A549 (cell line): Measurements from ENCODE around the gene COG5. TPM values are rescaled to one million over a fixed set of nuclear protein-coding genes. Genes with fewer than 3 reads are reported as not detected.

ENCODE experiments used
- ATAC-seq, 2 experiments: fragments of 200-7000 bp in 1 of 2; fragments of >200 bp in 1 of 2; cut with Nextera tagmentation in 1 of 2; cut with Tn5 transposase in 1 of 2; 3 replicates each; pipeline versions ENCODE4 v1.8.0 to v1.9.1; 2018 to 2020; ENCODE audit warnings: mild to moderate bottlenecking in 1 of 2, moderate library complexity in 1 of 2
- CTCF ChIA-PET: fragments of 300-600 bp; sonication (Branson Sonifier 250); formaldehyde crosslinking; extraction: SDS; loops from one replicate; lab custom pipeline; 2021; ENCODE audit warnings: antibody characterized with exemption, inconsistent platforms; lab: Yijun Ruan, JAX
- POLR2A ChIA-PET: fragments of 350-600 bp; formaldehyde crosslinking; extraction: SDS; loops from one replicate; lab custom pipeline; 2021; ENCODE audit warnings: antibody characterized with exemption, inconsistent platforms; lab: Yijun Ruan, JAX
- DNase-seq, 2 experiments: peaks; one replicate each; pipeline versions ENCODE4 v3.0.0 to v3.0.0-alpha.2; 2011 to 2016; ENCODE audit warnings: low read depth in 1 of 2, low spot score in 1 of 2
- FAIRE-seq: peaks from 2 replicates; lab custom pipeline; 2011; peaks lifted over from hg19 to GRCh38; lab: Jason Lieb, UNC
- H3K27ac ChIP-seq, 2 experiments: fragments of >200 bp; sonication (Bioruptor Twin); formaldehyde crosslinking; 3 replicates each; pipeline ENCODE4 v1.5.1; 2016 to 2017
- H3K4me1 ChIP-seq: fragments of >200 bp; sonication (Bioruptor Twin); formaldehyde crosslinking; 3 replicates; pipeline ENCODE4 v1.6.1; 2016
- H3K4me2 ChIP-seq: fragments of >200 bp; sonication (Bioruptor Twin); formaldehyde crosslinking; 3 replicates; pipeline ENCODE4 v1.6.1; 2016
- H3K4me3 ChIP-seq: fragments of >200 bp; sonication (Bioruptor Twin); formaldehyde crosslinking; 3 replicates; pipeline ENCODE4 v1.5.1; 2016
- H3K9me3 ChIP-seq: fragments of >200 bp; sonication (Bioruptor Twin); formaldehyde crosslinking; 3 replicates; pipeline ENCODE4 v1.6.1; 2016
- BHLHE40 ChIP-seq: IDR thresholded peaks from 2 replicates; pipeline ENCODE4 v1.6.1; 2012; ENCODE audit warnings: low read depth, low read length, inconsistent platforms
- CHD2 ChIP-seq: fragments of 150-350 bp; IDR thresholded peaks from 2 replicates; pipeline ENCODE4 v1.6.1; 2014; ENCODE audit warnings: low read length; ENCODE audit not compliant: partially characterized antibody
- HEYL ChIP-seq: fragments of 250-450 bp; sonication (Bioruptor Pico); IDR thresholded peaks from 2 replicates; pipeline ENCODE4 v1.8.0; 2021; ENCODE audit warnings: mild to moderate bottlenecking, moderate library complexity
- HOXA7 ChIP-seq: fragments of 250-450 bp; sonication (Bioruptor Pico); IDR thresholded peaks from 2 replicates; pipeline ENCODE4 v1.5.0; 2020; ENCODE audit warnings: mild to moderate bottlenecking, moderate library complexity
- JUN ChIP-seq, 2 experiments: fragments of >200 bp; sonication (Bioruptor Twin); formaldehyde crosslinking; IDR thresholded peaks; 2 replicates in 1 of 2; 3 replicates in 1 of 2; pipeline ENCODE4 v1.6.1; 2016 to 2017
- KDM1A ChIP-seq: fragments of 200-600 bp; sonication (generic); IDR thresholded peaks from 2 replicates; pipeline ENCODE4 v1.6.1; 2016; ENCODE audit warnings: low read depth, mild to moderate bottlenecking
- MAFK ChIP-seq: fragments of 450-650 bp; IDR thresholded peaks from 2 replicates; pipeline ENCODE4 v1.6.1; 2014; ENCODE audit not compliant: partially characterized antibody
- MYC ChIP-seq: IDR thresholded peaks from 2 replicates; pipeline ENCODE4 v1.6.1; 2012; ENCODE audit warnings: mild to moderate bottlenecking, inconsistent platforms, low read length, improper control_type of control experiment, borderline replicate concordance
- PHF8 ChIP-seq: fragments of 200-600 bp; sonication (generic); IDR thresholded peaks from 2 replicates; pipeline ENCODE4 v1.6.1; 2016; ENCODE audit warnings: low read depth, mild to moderate bottlenecking, antibody characterized with exemption, moderate library complexity, borderline replicate concordance
- POLR2A ChIP-seq: IDR thresholded peaks from 2 replicates; pipeline ENCODE4 v1.6.1; 2012; ENCODE audit warnings: mild to moderate bottlenecking, low read length
- POLR2AphosphoS2 ChIP-seq: conservative IDR thresholded peaks from 2 replicates; pipeline ENCODE4 v1.6.1; 2012; ENCODE audit warnings: low read length, improper control_type of control experiment, inconsistent platforms
- SMC3 ChIP-seq: fragments of >200 bp; sonication (Bioruptor Twin); formaldehyde crosslinking; IDR thresholded peaks from 3 replicates; pipeline ENCODE4 v1.6.1; 2018; ENCODE audit warnings: inconsistent platforms
- SREBF2 ChIP-seq: fragments of 450-650 bp; IDR thresholded peaks from 2 replicates; pipeline ENCODE4 v1.6.1; 2014; ENCODE audit warnings: mild to moderate bottlenecking, moderate library complexity
- TFCP2L1 ChIP-seq: fragments of 250-450 bp; sonication (Bioruptor Pico); IDR thresholded peaks from 2 replicates; pipeline ENCODE4 v1.5.0; 2021; ENCODE audit warnings: mild to moderate bottlenecking
- ZFP36 ChIP-seq: fragments of 450-650 bp; IDR thresholded peaks from 2 replicates; pipeline ENCODE4 v1.6.1; 2014; ENCODE audit warnings: borderline replicate concordance; ENCODE audit not compliant: partially characterized antibody
- ZSCAN20 ChIP-seq: fragments of 250-450 bp; sonication (Bioruptor Pico); IDR thresholded peaks from 2 replicates; pipeline ENCODE4 v1.8.0; 2022; ENCODE audit warnings: mild to moderate bottlenecking, moderate library complexity
- WGBS: methylation state at CpG from one replicate; pipeline ENCODE4 v1.1.6; 2017; ENCODE audit errors: missing lambda C conversion rate; 5-methylcytosine and 5-hydroxymethylcytosine counted together
- polyA plus RNA-seq, 4 experiments: library from polyadenylated mRNA; depleted of rRNA in 3 of 4; stranded (reverse); fragments of >200 nt; fragmentation: RNase III in 1 of 4; extraction: RNeasy Plus Mini Kit Qiagen cat#74134 plus additional on column Dnase treatment in 1 of 4; gene quantifications; 2 replicates in 3 of 4; 3 replicates in 1 of 4; pipeline ENCODE4 v1.2.3, GENCODE V29; 2011 to 2017
- TF ChIP-seq, protein P1 (sequence below): fragments of >200 bp; sonication (Bioruptor Twin); formaldehyde crosslinking; IDR thresholded peaks from 3 replicates; pipeline ENCODE4 v1.5.1; 2016
- TF ChIP-seq, protein P2 (sequence below): fragments of 450-650 bp; IDR thresholded peaks from 2 replicates; pipeline ENCODE4 v1.6.1; 2014; ENCODE audit warnings: antibody characterized with exemption
- TF ChIP-seq, protein P3 (sequence below): fragments of 250-450 bp; sonication (Bioruptor Pico); IDR thresholded peaks from 2 replicates; pipeline ENCODE4 v1.5.0; 2020; ENCODE audit warnings: low read depth, mild to moderate bottlenecking, moderate library complexity
- TF ChIP-seq, protein P4 (sequence below): fragments of 150-350 bp; IDR thresholded peaks from 2 replicates; pipeline ENCODE4 v1.6.1; 2014; ENCODE audit warnings: low read depth, mild to moderate bottlenecking, low read length
- TF ChIP-seq, protein P5 (sequence below): fragments of 200-600 bp; sonication (generic); IDR thresholded peaks from 2 replicates; pipeline ENCODE4 v1.6.1; 2016; ENCODE audit warnings: antibody characterized with exemption, mild to moderate bottlenecking, moderate library complexity

The COG5 gene
- polyA plus RNA-seq, 2 of the 4 experiments (the other 2 are of a cell fraction) = 22.5 to 44.0 TPM

DNA sequence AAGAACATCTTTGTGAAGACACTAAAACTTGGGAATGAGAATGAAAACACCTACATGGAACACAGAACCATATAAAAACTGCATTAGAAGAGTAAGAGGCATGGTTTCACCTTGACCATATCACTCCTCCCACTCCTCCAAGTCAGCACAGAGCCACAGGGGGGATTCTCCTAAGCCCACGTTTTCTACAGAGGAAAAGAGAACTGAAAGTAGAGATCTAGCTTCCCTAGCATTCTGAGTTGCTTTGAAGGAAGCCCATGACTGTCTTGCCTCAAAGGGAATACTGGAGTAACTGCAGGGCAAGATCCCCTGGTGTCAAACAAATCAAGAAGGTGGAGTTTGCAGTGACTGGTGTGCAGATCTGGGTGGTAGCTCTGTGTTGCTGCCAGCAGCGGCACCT is 351.0 kb downstream of the COG5 start:
- TF ChIP-seq MYC = no peak
- no peak for DNase-seq
- Histone ChIP-seq H3K9me3 (no peaks in the 10 kb centered on the region; the same call in 2 of the 3 replicates), H3K4me1 (no peaks in the 10 kb centered on the region), H3K4me3 (no peak overlapping the region), H3K4me2 (no peak overlapping the region), H3K27ac (no peak overlapping the region)
- ChIA-PET POLR2A (no interaction called here), CTCF (interaction anchor here (1.1 to 2.3 kb wide), 4 partner anchors 9 to 661 kb away, joined by 3 to 6 read pairs (median 4); no protein-coding TSS in a partner anchor)
- no peak for FAIRE-seq
- no peak for ATAC-seq
- WGBS = 58% methylated on average over 2 of the region's 2 CpGs

DNA sequence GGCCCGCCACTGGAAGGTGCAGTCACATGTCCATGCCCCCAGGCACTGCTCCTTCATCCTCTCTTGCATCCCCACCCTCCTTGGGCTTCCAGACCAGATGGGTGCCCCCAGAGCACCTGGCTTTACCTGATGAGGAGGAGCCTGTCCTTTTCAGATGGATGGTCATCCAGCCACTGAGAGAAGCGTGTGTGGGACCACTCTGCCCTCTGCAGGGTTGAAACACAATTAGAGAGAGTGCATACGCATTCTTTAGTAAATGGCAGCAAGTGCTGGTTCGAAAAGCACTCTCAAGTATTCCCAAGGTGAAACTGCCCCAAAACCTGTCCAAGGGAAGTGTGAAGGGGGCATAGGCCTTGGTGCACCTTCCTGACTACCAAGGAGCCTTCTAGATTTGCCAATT is 353.3 kb downstream of the COG5 start:
- Histone ChIP-seq H3K4me3 (no peak overlapping the region), H3K27ac (no peak overlapping the region), H3K4me2 (no peak overlapping the region), H3K9me3 (no peaks in the 10 kb centered on the region; the same call in 2 of the 3 replicates), H3K4me1 (no peaks in the 10 kb centered on the region)
- ATAC-seq (no peak), DNase-seq (no peak), FAIRE-seq (no peak)
- TF ChIP-seq HOXA7 (no peak), HEYL (no peak), ZFP36 (no peak), POLR2A (no peak), POLR2AphosphoS2 (no peak), CHD2 (no peak), KDM1A (no peak), MAFK (no peak), BHLHE40 (no peak)
- TF ChIP-seq, protein P1, sequence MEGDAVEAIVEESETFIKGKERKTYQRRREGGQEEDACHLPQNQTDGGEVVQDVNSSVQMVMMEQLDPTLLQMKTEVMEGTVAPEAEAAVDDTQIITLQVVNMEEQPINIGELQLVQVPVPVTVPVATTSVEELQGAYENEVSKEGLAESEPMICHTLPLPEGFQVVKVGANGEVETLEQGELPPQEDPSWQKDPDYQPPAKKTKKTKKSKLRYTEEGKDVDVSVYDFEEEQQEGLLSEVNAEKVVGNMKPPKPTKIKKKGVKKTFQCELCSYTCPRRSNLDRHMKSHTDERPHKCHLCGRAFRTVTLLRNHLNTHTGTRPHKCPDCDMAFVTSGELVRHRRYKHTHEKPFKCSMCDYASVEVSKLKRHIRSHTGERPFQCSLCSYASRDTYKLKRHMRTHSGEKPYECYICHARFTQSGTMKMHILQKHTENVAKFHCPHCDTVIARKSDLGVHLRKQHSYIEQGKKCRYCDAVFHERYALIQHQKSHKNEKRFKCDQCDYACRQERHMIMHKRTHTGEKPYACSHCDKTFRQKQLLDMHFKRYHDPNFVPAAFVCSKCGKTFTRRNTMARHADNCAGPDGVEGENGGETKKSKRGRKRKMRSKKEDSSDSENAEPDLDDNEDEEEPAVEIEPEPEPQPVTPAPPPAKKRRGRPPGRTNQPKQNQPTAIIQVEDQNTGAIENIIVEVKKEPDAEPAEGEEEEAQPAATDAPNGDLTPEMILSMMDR = no peak
- TF ChIP-seq, protein P2, sequence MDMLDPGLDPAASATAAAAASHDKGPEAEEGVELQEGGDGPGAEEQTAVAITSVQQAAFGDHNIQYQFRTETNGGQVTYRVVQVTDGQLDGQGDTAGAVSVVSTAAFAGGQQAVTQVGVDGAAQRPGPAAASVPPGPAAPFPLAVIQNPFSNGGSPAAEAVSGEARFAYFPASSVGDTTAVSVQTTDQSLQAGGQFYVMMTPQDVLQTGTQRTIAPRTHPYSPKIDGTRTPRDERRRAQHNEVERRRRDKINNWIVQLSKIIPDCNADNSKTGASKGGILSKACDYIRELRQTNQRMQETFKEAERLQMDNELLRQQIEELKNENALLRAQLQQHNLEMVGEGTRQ = no peak
- TF ChIP-seq, protein P3, sequence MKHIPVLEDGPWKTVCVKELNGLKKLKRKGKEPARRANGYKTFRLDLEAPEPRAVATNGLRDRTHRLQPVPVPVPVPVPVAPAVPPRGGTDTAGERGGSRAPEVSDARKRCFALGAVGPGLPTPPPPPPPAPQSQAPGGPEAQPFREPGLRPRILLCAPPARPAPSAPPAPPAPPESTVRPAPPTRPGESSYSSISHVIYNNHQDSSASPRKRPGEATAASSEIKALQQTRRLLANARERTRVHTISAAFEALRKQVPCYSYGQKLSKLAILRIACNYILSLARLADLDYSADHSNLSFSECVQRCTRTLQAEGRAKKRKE (CRISPR knock-in tag) = no peak
- TF ChIP-seq, protein P4, sequence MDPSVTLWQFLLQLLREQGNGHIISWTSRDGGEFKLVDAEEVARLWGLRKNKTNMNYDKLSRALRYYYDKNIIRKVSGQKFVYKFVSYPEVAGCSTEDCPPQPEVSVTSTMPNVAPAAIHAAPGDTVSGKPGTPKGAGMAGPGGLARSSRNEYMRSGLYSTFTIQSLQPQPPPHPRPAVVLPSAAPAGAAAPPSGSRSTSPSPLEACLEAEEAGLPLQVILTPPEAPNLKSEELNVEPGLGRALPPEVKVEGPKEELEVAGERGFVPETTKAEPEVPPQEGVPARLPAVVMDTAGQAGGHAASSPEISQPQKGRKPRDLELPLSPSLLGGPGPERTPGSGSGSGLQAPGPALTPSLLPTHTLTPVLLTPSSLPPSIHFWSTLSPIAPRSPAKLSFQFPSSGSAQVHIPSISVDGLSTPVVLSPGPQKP = no peak
- ChIA-PET CTCF (no interaction called here), POLR2A (no interaction called here)
- WGBS = 87% methylated on average over 4 of the region's 4 CpGs

DNA sequence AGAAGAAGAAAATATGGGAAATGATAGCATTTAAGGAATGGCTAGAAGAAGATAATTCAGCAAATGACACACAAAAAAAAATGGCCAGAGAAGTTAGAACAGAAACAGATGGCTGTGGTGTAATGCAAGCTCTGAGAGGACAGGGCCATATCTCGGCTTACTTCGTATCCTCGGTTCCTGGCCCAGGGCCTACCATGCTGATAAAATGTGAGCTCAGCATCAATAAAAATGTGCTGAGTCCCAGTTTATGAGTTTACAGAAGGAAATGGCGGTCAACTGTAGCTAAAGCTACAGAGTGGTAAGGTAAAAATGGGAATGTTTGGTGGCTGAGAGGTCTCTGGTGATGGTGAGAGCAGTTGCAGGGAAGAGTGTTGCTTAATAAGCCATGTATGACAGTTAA is 354.2 kb downstream of the COG5 start:
- CTCF ChIA-PET = interaction anchor here (1.0 to 1.4 kb wide), 2 partner anchors 11 to 665 kb away, joined by 4 to 6 read pairs; no protein-coding TSS in a partner anchor
- POLR2A ChIA-PET = interaction anchor here (0.6 kb wide), 1 partner anchor 782 kb away, joined by 3 read pairs; no protein-coding TSS in a partner anchor
- 95% methylated on average over 4 of the region's 4 CpGs for WGBS
- TF ChIP-seq, protein P4 = no peak
- TF ChIP-seq, protein P3 (CRISPR knock-in tag) = no peak
- TF ChIP-seq HOXA7 (no peak), PHF8 (no peak), KDM1A (no peak), ZSCAN20 (CRISPR knock-in tag) (no peak), SMC3 (no peak), MYC (no peak), TFCP2L1 (CRISPR knock-in tag) (no peak), JUN (IDR thresholded peaks at IDR 0.05) (no peak), SREBF2 (no peak)
- TF ChIP-seq, protein P5, sequence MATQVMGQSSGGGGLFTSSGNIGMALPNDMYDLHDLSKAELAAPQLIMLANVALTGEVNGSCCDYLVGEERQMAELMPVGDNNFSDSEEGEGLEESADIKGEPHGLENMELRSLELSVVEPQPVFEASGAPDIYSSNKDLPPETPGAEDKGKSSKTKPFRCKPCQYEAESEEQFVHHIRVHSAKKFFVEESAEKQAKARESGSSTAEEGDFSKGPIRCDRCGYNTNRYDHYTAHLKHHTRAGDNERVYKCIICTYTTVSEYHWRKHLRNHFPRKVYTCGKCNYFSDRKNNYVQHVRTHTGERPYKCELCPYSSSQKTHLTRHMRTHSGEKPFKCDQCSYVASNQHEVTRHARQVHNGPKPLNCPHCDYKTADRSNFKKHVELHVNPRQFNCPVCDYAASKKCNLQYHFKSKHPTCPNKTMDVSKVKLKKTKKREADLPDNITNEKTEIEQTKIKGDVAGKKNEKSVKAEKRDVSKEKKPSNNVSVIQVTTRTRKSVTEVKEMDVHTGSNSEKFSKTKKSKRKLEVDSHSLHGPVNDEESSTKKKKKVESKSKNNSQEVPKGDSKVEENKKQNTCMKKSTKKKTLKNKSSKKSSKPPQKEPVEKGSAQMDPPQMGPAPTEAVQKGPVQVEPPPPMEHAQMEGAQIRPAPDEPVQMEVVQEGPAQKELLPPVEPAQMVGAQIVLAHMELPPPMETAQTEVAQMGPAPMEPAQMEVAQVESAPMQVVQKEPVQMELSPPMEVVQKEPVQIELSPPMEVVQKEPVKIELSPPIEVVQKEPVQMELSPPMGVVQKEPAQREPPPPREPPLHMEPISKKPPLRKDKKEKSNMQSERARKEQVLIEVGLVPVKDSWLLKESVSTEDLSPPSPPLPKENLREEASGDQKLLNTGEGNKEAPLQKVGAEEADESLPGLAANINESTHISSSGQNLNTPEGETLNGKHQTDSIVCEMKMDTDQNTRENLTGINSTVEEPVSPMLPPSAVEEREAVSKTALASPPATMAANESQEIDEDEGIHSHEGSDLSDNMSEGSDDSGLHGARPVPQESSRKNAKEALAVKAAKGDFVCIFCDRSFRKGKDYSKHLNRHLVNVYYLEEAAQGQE = no peak
- TF ChIP-seq, protein P2 = no peak

More for the DNA sequence above, 354.2 kb downstream of the COG5 start:
- Histone ChIP-seq H3K4me2 (no peak overlapping the region), H3K9me3 (no peaks in the 10 kb centered on the region; the same call in 2 of the 3 replicates), H3K4me3 (no peak overlapping the region), H3K4me1 (no peaks in the 10 kb centered on the region), H3K27ac (no peak overlapping the region)
- FAIRE-seq (no peak), DNase-seq (no peak), ATAC-seq (no peak)
